ENCODE data around the gene PRSS8. TPM values are rescaled to one million over a fixed set of nuclear protein-coding genes. Genes with fewer than 3 reads are reported as not detected.

PRSS8 gene
- total RNA-seq, 4 donors from 2014 or later, result 101 to 510 (median 372) TPM

DNA sequence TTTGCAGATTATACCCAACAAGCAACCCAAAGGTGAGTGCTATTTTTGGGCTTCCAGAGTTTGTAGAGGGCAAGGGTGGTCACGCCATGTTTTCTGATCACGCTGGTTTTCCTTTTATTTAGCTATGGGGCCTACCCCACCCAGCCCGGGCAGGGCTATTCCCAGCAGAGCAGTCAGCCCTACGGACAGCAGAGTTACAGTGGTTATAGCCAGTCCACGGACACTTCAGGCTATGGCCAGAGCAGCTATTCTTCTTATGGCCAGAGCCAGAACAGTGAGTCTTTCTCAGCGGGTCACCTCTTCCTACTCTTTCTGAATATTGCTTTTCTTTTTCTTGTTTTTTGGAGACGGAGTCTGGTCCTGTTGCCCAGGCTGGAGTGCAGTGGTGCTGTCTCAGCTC is 46.9 kb upstream of the PRSS8 start:
- WGBS, 2 donors (ENCODE audit: low coverage in 1 of 2), result 31 to 45% methylated on average over 2 to 7 of the region's 7 CpGs
- no peak for DNase-seq
- H3K36me3 ChIP-seq, result peaks cover 0 to 50% (median 19%) of the 10 kb centered on the region in 4 donors
- H3K9me3 ChIP-seq, result no peaks in the 10 kb centered on the region
- H3K4me1 ChIP-seq, result peaks cover 19 to 41% (median 32%) of the 10 kb centered on the region in 4 donors
- peak overlapping the region in 1 of 4 donors; percentile 98 for H3K27ac ChIP-seq
- TF ChIP-seq EP300 (IDR thresholded peaks at IDR 0.05; ENCODE audit: low read depth), result no peak
- TF ChIP-seq, protein P1, sequence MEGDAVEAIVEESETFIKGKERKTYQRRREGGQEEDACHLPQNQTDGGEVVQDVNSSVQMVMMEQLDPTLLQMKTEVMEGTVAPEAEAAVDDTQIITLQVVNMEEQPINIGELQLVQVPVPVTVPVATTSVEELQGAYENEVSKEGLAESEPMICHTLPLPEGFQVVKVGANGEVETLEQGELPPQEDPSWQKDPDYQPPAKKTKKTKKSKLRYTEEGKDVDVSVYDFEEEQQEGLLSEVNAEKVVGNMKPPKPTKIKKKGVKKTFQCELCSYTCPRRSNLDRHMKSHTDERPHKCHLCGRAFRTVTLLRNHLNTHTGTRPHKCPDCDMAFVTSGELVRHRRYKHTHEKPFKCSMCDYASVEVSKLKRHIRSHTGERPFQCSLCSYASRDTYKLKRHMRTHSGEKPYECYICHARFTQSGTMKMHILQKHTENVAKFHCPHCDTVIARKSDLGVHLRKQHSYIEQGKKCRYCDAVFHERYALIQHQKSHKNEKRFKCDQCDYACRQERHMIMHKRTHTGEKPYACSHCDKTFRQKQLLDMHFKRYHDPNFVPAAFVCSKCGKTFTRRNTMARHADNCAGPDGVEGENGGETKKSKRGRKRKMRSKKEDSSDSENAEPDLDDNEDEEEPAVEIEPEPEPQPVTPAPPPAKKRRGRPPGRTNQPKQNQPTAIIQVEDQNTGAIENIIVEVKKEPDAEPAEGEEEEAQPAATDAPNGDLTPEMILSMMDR (IDR thresholded peaks at IDR 0.05), result no peak
- no peak for TF ChIP-seq POLR2AphosphoS5 (IDR thresholded peaks at IDR 0.05)
- no peak for TF ChIP-seq POLR2A (IDR thresholded peaks at IDR 0.05)
- intact Hi-C loops (cut with DNase I; ENCODE audit: low total_unique reads) (loop anchor here (10.0 kb wide), 1 partner anchor 262 kb away; the partner anchor contains the start of gene ZNF843), in situ Hi-C loops (cut with MboI; ENCODE audit: low pct_ligation_motif_present in 1 of 4, low pct_unique_long_range_greater_than_20kb in 1 of 4, low sequenced_read_pairs in 3 of 4) (loop anchor here in 1 of 4 donors (25.0 kb wide), 1 partner anchor 255 kb away; the partner anchor contains the start of genes COX6A2 and ZNF843)
- H3K27me3 ChIP-seq, result no peaks in the 10 kb centered on the region
- H3K4me3 ChIP-seq, result peak overlapping the region in 1 of 4 donors; percentile 93

DNA sequence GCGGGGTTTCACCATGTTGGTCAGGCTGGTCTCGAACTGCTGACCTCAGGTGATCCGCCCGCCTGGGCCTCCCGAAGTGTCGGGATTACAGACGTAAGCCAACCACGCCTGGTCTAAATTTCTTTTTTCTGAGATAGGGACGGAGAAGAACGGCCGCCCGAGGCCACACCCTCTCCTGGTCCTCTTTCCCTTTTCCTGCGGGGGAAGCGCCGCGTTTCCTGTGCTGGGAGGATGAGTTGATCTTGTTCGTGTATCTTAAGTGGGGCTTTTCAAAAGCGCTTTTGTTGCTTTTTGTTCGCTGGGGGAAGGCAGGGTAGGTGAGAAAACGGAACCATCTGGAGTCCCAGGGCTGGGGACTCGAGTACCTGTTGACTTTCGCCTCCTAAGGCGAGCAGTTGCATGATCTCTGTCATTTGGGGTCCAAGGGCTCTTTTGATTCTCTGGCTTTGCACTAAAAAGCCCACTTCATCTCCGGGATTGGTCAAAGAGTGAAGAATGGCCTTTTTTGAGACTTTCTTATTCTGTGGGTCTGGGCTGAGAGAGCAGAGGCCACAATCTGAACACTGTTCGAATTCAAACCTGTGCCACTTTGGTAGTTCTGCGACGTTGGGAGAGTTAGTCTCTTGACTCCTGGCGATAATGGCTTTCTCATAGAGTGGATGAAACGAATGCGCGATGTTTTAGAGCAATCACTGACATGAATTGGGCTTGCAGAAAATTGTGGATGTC is 45.7 kb upstream of the PRSS8 start:
- Histone ChIP-seq H3K27me3 (no peaks in the 10 kb centered on the region), H3K36me3 (peaks cover 0 to 39% (median 14%) of the 10 kb centered on the region in 4 donors), H3K4me3 (peak overlapping the region; percentile 70 to 99 (median 94)), H3K4me1 (peaks cover 19 to 41% (median 32%) of the 10 kb centered on the region in 4 donors), H3K27ac (peak overlapping the region; percentile 96 to 99 (median 98)), H3K9me3 (no peaks in the 10 kb centered on the region)
- TF ChIP-seq EP300 (IDR thresholded peaks at IDR 0.05; ENCODE audit: low read depth) (no peak), POLR2AphosphoS5 (IDR thresholded peaks at IDR 0.05) (no peak), POLR2A (IDR thresholded peaks at IDR 0.05) (no peak)
- TF ChIP-seq, protein P1 (IDR thresholded peaks at IDR 0.05), result no peak
- intact Hi-C loops (cut with DNase I; ENCODE audit: low total_unique reads) (loop anchor here (10.0 kb wide), 1 partner anchor 264 kb away; the partner anchor contains the start of gene ZNF843), in situ Hi-C loops (cut with MboI; ENCODE audit: low pct_ligation_motif_present in 1 of 4, low pct_unique_long_range_greater_than_20kb in 1 of 4, low sequenced_read_pairs in 3 of 4) (loop anchor here in 1 of 4 donors (25.0 kb wide), 1 partner anchor 256 kb away; the partner anchor contains the start of genes COX6A2 and ZNF843)
- 7 to 9% methylated on average over 11 to 30 of the region's 31 CpGs for WGBS, 2 donors (ENCODE audit: low coverage in 1 of 2)
- DNase-seq, result peak; percentile 38

DNA sequence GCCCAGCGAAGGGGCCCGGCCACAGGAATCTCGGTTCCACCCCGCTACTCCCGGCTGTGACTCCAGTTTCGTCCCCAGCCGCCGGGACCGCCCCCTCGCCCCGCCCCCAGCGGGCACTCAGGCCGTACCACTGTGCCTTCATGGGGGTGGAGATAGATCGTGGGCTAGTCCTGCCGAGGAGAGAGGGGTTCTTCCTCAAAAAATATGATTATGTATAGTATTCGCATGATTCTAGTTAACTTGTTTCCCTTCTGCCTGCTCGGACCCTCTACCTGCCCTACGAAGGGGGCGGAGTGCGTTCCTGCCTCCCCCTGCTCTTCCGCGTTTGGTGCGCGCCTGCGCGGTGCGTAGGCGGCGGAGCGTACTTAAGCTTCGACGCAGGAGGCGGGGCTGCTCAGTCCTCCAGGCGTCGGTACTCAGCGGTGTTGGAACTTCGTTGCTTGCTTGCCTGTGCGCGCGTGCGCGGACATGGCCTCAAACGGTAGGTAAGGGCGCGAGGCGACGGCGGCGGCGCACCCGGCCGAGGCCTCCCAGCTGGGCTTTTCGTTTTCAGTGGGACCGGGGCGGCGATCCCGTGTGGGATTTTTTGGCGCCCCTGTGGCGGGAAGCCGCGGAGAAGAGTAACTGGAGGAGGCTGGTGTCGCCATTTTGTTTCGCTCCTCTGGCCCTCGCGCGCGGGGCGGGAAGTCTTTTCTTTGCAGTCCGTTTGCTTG is 44.4 kb upstream of the PRSS8 start, which contains the start of gene FUS:
TSS of gene FUS (plus strand) at position 393 of the 713 bp plus-strand sequence. CDS start at position 469, 76 bp downstream.
- no peak for TF ChIP-seq EP300 (IDR thresholded peaks at IDR 0.05; ENCODE audit: low read depth)
- TF ChIP-seq POLR2A (IDR thresholded peaks at IDR 0.05), result peak; percentile 100
- TF ChIP-seq, protein P1 (IDR thresholded peaks at IDR 0.05), result no peak
- TF ChIP-seq POLR2AphosphoS5 (IDR thresholded peaks at IDR 0.05), result peak; percentile 100
- no peaks in the 10 kb centered on the region for H3K27me3 ChIP-seq
- peaks cover 0 to 25% (median 9%) of the 10 kb centered on the region in 4 donors for H3K36me3 ChIP-seq
- H3K9me3 ChIP-seq, result no peaks in the 10 kb centered on the region
- WGBS, 2 donors (ENCODE audit: low coverage in 1 of 2), result 1% methylated on average over 26 of the region's 69 CpGs; no CpG with 5 or more reads in 1 of the 2 donors
- in situ Hi-C loops (cut with MboI; ENCODE audit: low pct_ligation_motif_present in 1 of 4, low pct_unique_long_range_greater_than_20kb in 1 of 4, low sequenced_read_pairs in 3 of 4) (loop anchor here in 1 of 4 donors (25.0 kb wide), 1 partner anchor 257 kb away; the partner anchor contains the start of genes COX6A2 and ZNF843), intact Hi-C loops (cut with DNase I; ENCODE audit: low total_unique reads) (loop anchor here (10.0 kb wide), 1 partner anchor 265 kb away; the partner anchor contains the start of gene ZNF843)
- peak within 1 kb of the TSS; percentile 70 to 99 (median 94) for H3K4me3 ChIP-seq
- peak; percentile 94 for DNase-seq
- H3K4me1 ChIP-seq, result peaks cover 19 to 41% (median 32%) of the 10 kb centered on the region in 4 donors
- peak within 1 kb of the TSS; percentile 96 to 99 (median 98) for H3K27ac ChIP-seq
